ENCODE measurements around the gene PI4K2A. TPM values are rescaled to one million over a fixed set of nuclear protein-coding genes. Genes with fewer than 3 reads are reported as not detected.
"Not testable (repeated sequence)": the region's sequence is repeated elsewhere in the genome, so short reads cannot be mapped to it uniquely, and the experiment has no call there.

PI4K2A gene
- polyA plus RNA-seq, 1 donor = 18.1 TPM

GRCh38 chr10:97628228-97628627 is 12.2 kb upstream of the PI4K2A start:
- DNase-seq = no peak

DNA sequence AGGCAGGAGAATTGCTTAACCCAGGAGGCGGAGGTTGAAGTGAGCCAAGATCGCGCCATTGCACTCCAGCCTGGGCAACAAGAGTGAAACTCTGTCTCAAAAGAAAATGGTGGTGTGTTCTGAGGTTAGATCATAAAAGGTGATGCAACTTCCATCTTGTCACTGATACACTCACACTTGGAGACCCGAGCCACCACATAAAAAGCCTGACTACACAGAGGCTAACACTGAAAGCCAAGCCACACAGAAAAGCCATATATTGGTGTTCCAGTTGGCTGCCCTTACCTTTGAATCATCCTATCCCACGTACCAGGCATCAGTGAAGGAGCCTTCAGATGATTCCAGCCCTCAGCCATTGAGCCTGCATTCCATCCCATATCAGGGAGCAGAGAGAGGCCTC is 11.2 kb upstream of the PI4K2A start:
- DNase-seq = no peak

DNA sequence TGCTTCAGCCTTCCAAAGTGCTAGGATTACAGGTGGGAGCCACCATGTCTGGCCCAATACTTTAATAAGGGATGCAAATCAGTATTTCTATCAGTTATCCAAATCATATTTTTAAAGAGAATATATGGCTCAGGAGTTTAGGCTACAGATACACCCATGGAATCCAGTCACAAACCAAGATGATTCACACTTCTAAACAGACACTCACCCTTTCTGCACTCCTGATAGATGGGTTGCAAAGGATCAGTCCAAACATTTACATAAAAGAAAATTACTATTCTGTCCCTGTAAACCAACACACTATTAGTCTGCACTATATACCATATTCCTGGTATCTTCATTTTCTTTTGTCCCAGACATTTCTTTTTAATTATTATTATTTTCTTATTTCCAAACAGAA is 9.4 kb upstream of the PI4K2A start:
- DNase-seq = no peak

DNA sequence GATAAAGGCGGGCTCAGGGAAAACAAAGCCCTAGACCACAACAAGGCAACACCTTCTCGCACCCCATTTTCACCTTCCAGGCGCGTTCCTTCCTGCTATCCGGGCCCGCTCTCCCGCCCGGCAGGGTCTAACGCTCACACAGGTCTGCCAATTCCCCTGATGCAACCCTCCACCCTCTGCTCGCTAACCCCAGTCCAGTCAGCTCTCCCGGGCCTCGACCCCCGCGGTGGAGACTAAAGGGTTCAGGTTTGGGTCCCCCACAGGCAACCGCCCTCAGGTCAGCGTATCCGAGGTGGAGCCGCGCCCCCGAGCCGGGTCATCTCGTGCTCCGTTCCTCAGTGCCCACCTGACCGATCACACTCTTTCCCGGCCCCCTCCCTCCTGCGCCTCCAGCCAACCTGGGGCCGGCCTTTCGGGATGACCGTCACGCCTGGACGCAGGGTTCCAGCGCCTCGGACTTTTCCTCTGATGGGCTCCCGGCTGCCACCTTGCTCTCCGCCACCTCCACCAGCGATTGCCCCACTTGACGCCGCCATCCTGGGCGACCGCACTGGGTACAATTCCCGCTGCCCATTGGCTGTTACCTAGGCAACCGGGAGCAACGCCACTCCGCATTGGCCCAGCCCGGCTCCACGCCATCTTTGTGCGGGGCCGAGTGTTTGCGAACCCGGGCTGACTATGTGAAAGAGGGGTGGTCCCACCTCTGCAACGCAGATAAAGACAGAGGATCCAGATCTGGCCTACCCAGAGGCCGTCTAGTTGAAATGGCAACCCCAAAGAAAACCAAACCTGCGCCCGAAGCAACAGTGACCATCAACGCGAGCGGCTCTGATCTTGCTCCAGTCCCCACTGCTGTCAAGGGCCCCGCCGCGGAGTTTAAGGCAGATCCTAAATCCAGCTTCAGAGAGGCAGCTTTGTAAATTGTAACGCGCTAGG is 7.3 kb upstream of the PI4K2A start, which contains the start of gene MORN4:
Gene MORN4, minus strand, starts transcription at position 552 of the 936 bp plus-strand sequence. CDS start 13,847 bp downstream, outside the sequence.
- peak; percentile 95 for DNase-seq

DNA sequence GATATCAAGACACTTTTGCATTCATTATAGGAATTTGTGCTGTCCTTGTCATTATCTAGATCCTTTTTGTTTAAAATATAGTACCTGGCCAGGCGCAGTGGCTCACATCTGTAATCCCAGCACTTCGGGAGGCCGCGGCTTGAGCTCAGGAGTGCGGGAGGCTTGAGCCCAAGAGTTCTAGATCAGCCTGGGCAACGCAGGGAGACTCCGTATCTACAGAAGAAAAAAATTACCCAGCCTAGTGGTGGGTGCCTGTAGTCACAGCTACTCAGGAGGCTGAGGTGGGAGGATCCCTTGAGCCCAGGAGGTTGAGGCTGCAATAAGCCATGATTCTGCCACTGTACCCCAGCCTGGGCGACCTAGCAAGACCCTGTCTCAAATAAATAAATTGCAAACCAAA is 6.5 kb upstream of the PI4K2A start:
- no peak for DNase-seq

GRCh38 chr10:97635577-97635976 is 4.9 kb upstream of the PI4K2A start:
- DNase-seq = no peak

DNA sequence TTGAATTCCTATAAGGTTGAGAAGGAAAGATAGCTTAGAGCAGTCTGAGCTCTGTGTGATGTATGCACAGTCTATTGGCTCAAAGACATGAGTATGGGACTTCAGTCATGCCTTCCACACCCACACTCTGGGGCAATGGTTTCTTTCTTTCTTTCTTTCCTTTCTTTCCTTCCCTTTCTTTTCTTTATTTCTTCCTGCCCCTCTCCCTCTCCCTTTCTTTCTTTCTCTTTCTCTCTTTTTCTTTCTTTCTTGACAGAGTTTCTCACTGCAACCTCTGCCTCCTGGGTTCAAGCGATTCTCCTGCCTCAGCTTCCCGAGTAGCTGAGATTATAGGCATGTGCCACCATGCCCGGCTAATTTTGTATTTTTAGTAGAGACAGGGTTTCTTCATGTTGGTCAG is 1.4 kb upstream of the PI4K2A start:
- DNase-seq = not testable (repeated sequence)

- peak; percentile 20 for DNase-seq
Measured at GRCh38 chr10:97640868-97641811, 669 bp downstream of the PI4K2A start.

DNA sequence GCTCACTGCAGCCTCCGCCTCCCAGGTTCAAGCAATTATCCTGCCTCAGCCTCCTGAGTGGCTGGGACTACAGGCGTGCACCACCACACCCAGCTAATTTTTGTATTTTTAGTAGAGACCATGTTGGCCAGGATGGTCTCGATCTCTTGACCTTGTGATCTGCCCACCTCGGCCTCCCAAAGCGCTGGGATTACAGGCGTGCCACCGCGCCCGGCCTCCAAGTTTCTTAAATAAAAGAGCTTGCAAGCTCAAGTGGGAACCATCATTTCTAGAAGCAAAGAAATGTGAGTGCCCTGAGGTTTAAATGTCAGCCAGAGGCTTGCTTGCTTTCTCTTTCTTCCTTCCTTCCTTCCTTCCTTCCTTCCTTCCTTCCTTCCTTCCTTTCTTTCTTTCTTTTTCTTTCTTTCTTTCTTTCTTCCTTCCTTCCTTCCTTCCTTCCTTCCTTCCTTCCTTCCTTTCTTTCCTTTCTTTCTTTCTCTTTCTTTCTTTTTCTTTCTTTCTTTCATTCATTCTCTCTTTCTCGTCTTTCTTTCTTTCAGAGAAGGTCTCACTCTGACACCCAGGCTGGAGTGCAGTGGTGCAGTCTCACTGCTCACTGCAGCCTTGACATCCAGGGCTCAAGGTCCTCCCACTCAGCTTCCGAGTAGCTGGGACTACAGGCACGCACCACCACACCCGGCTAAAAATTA is 2.1 kb downstream of the PI4K2A start:
- not testable (repeated sequence) for DNase-seq

DNA sequence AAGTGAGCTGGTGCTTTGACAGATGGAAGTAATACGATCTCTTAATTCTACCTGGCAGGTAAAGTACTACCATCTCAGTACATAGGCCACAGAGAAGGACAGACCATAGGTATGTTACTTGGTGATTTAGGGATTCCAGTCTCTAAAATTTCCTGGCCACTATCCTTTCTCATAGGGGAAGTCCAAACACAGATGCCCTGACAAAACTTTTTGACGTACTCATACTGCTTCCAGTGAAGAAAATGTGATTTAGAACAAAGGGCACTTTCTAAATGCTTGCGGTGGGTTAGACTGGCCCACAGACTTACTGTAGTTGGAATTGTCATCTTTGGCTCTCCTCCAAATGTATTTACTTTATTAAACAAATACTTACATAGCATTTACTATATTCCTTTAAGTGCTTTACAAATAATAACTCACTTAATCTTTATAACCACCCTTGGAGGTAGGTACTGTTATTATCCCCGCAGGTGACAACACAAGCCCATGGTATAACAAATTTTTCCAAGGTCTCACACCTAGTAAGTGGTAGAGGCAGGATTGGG is 3.0 kb downstream of the PI4K2A start:
- DNase-seq = no peak

- no peak for DNase-seq
Measured at GRCh38 chr10:97644936-97645335, 4.5 kb downstream of the PI4K2A start.

DNA sequence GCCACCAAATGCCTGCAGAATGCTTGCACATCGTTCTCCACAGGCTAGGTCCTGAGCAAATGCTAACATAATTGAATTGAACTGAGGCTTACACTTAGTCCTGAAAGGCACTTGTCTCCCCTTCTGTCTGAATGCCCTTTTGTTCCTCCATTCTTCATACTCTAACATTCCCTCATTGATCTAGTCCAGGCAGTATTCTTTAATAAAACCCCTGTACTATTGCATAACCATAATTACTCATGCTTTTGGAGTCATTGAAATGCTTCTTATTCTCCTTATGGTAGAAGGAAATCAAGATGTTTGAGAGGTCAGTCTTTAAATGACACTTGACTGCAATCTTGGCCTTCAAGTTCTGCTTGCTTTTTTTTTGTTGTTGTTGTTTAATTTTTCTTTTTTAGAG is 7.1 kb downstream of the PI4K2A start:
- DNase-seq = no peak

- no peak for DNase-seq
Measured at GRCh38 chr10:97648562-97649404, 8.3 kb downstream of the PI4K2A start.

GRCh38 chr10:97649405-97649750 is 8.9 kb downstream of the PI4K2A start:
- not testable (repeated sequence) for DNase-seq

DNA sequence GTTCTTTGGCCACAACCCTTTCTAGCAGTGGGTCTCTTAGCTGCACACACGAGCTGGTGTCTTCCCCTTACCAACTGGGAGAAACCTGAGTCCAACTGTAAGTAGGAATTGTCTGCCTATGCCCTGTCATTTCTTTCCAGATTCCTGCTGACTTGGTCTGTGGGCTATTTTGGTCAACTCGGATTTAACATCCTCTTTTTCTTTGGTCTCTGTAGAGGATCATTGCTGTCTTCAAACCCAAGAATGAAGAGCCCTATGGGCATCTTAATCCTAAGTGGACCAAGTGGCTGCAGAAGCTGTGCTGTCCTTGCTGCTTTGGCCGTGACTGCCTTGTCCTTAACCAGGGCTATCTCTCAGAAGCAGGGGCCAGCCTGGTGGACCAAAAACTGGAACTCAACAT is 10.3 kb downstream of the PI4K2A start:
- DNase-seq = no peak

- no peak for DNase-seq
Measured at GRCh38 chr10:97651773-97652172, 11.3 kb downstream of the PI4K2A start.

DNA sequence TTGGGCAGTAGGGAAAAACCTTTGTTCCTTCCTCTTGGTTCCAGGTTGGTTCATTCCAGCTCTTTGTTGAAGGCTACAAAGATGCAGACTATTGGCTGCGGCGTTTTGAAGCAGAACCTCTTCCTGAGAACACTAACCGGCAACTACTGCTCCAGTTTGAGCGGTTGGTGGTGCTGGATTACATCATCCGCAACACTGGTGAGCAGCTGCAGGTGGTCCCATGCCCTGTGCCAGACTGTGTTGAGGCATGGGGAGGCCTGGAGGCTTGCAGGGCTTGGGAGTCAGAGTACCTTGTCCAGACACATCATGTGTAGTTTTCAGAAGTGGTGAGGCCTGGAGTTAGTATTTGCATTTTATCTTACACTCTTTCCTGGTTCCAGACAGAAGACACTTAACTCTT is 16.3 kb downstream of the PI4K2A start:
- DNase-seq = no peak

DNA sequence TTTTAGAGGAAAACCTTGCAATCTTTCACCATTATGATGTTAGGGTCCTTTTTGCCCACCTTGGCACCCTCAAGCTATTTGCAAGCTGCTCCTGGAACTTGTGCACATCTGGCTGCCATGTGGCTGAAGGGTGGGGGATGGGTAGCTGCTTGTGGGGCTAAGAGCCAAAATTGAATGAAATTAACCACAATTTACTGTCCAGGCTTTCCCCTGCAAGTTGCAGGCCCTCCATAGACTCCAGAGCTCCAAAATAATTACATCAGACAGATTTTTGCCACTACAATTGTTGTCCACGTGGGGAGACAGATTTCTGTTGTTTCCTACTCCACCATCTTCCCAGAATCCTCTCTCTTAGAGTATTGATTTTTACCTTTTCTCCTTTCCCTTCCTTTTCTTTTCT is 19.1 kb downstream of the PI4K2A start:
- no peak for DNase-seq

DNA sequence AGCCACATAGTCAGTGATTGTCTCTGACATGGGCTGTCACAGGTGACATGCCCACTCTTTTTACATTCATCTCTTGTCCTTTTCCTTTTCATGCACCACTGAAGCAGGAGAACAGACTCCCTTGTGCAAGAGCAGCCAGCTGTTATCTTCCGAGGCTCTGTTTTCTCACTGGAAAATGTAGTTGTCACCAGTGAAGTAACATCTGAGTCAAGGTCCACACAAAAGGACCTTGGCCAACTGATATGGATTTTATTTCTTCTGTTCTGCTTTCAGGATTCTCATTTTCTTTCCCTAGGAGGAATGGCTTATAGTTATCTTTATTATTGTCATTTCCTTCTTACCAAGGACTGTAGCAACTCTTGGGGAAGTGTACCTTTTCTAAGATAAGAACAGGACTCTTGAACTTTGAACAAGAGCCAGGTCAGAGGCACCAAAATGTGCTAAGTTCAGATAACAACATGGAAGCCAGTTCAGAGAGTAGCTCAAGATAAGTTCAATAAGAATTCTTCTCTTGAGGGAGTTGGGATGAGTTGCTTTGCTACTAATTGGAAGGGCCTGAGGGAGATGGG is 23.9 kb downstream of the PI4K2A start:
- no peak for DNase-seq

GRCh38 chr10:97666992-97667391 is 26.5 kb downstream of the PI4K2A start:
- no peak for DNase-seq

DNA sequence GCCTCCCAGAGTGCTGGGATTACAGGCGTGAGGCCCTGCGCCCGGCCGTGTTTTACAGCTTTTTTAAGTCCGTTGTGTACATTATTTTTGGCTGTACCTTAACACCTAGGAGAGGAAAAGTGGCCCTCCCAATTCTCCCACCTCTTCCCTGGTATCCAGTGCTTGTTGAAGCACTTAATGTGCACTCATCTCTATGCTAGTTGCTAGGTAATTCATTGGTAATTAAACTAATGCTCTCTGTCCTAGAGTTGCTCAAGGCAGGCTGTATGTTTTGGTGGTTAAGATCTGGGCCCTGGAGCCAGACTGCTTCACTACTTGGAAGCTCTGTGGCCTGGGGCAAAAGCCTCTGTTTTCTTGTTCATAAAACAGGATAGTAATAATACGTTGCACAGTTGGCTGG is 27.0 kb downstream of the PI4K2A start:
- no peak for DNase-seq
